HG02623 (cell line): ENCODE data around the gene IFITM5.
"Not testable (repeated sequence)": the region's sequence is repeated elsewhere in the genome, so short reads cannot be mapped to it uniquely, and the experiment has no call there.

Experiments used
- ATAC-seq: cut with Tn5 transposase; IDR thresholded peaks from one replicate; pipeline ENCODE4 v1.9.1; 2021; ENCODE audit warnings: moderate library complexity; ENCODE audit not compliant: unreplicated experiment

Gene IFITM5

GRCh38 chr11:313304-313786, 14.0 kb upstream of the IFITM5 start:
- no peak for ATAC-seq

GRCh38 chr11:312092-312816, 12.9 kb upstream of the IFITM5 start:
- no peak for ATAC-seq

- ATAC-seq = peak; percentile 43
These were observed 11.9 kb upstream of the IFITM5 start for GRCh38 chr11:311013-311748.

- ATAC-seq = not testable (repeated sequence)
These were observed 10.8 kb upstream of the IFITM5 start for GRCh38 chr11:309979-310572.

GRCh38 chr11:308740-309665, 9.7 kb upstream of the IFITM5 start:
- not testable (repeated sequence) for ATAC-seq

GRCh38 chr11:307766-308708, 8.7 kb upstream of the IFITM5 start, which contains the start of gene IFITM2:
Gene IFITM2, plus strand, starts transcription at chr11:307816. Its CDS starts 377 bp downstream, at chr11:308193.
- ATAC-seq = not testable (repeated sequence)

GRCh38 chr11:306645-307371, 7.5 kb upstream of the IFITM5 start:
- no peak for ATAC-seq

GRCh38 chr11:305844-306211, 6.5 kb upstream of the IFITM5 start:
- ATAC-seq = no peak

- no peak for ATAC-seq
These were observed 5.9 kb upstream of the IFITM5 start for GRCh38 chr11:304915-305843.

- ATAC-seq = no peak
These were observed 4.8 kb upstream of the IFITM5 start for GRCh38 chr11:304061-304506.

- no peak for ATAC-seq
These were observed 4.0 kb upstream of the IFITM5 start for GRCh38 chr11:303363-303762.

- no peak for ATAC-seq
These were observed 817 bp upstream of the IFITM5 start for GRCh38 chr11:299951-300735.

GRCh38 chr11:298406-299065, 790 bp downstream of the IFITM5 start:
- ATAC-seq = no peak

GRCh38 chr11:297586-298405, 1.5 kb downstream of the IFITM5 start:
- ATAC-seq = no peak

- ATAC-seq = no peak
These were observed 2.2 kb downstream of the IFITM5 start for GRCh38 chr11:297051-297585.
